NB4 (cell line): ENCODE results near the gene SCAI.
"Not testable (repeated sequence)": the region's sequence is repeated elsewhere in the genome, so short reads cannot be mapped to it uniquely, and the experiment has no call there.

Experiments used
- DNase-seq: peaks from one replicate; pipeline ENCODE4 v3.0.0; 2010; ENCODE audit warnings: low read depth
- H3K4me3 ChIP-seq: one replicate; pipeline ENCODE4 v1.5.1; 2011; ENCODE audit warnings: mild to moderate bottlenecking, low read depth, low read length, moderate library complexity
- CTCF ChIP-seq: IDR thresholded peaks from one replicate; pipeline ENCODE4 v1.5.1; 2012; ENCODE audit warnings: low read depth, low read length
- MAX ChIP-seq: IDR thresholded peaks from 2 replicates; pipeline ENCODE4 v1.6.1; 2011; ENCODE audit warnings: low read depth, low read length
- MYC ChIP-seq: IDR thresholded peaks from 2 replicates; pipeline ENCODE4 v1.6.1; 2011; ENCODE audit warnings: low read depth, low read length
- POLR2A ChIP-seq: IDR thresholded peaks from 2 replicates; pipeline ENCODE4 v1.6.1; 2011; ENCODE audit warnings: mild to moderate bottlenecking; ENCODE audit not compliant: insufficient read length; ENCODE audit errors: extremely low read depth

Gene SCAI

GRCh38 chr9:125183054-125183453 is 39.7 kb upstream of the SCAI start:
- H3K4me3 ChIP-seq, result no peak overlapping the region
- TF ChIP-seq MYC (no peak), MAX (no peak), CTCF (no peak), POLR2A (no peak)
- no peak for DNase-seq

- DNase-seq, result not testable (repeated sequence)
Measured at GRCh38 chr9:125181756-125182155, 38.4 kb upstream of the SCAI start.

GRCh38 chr9:125180876-125181275 is 37.5 kb upstream of the SCAI start:
- no peak for TF ChIP-seq CTCF
- no peak for TF ChIP-seq MYC
- TF ChIP-seq MAX, result no peak
- no peak for TF ChIP-seq POLR2A
- H3K4me3 ChIP-seq, result no peak overlapping the region
- DNase-seq, result no peak

More at GRCh38 chr9:125181756-125182155, 38.4 kb upstream of the SCAI start:
- not testable (repeated sequence) for H3K4me3 ChIP-seq

GRCh38 chr9:125179776-125180175 is 36.4 kb upstream of the SCAI start:
- H3K4me3 ChIP-seq, DNase-seq: not testable (repeated sequence)

GRCh38 chr9:125177888-125178287 is 34.6 kb upstream of the SCAI start:
- DNase-seq, result no peak
- TF ChIP-seq CTCF (no peak), MYC (no peak), MAX (no peak), POLR2A (no peak)
- no peak overlapping the region for H3K4me3 ChIP-seq

GRCh38 chr9:125176636-125177035 is 33.3 kb upstream of the SCAI start:
- no peak for DNase-seq
- H3K4me3 ChIP-seq, result no peak overlapping the region
- TF ChIP-seq CTCF, result no peak
- no peak for TF ChIP-seq MYC
- TF ChIP-seq POLR2A, result no peak
- no peak for TF ChIP-seq MAX

- TF ChIP-seq POLR2A (no peak), MAX (no peak), CTCF (no peak)
- no peak overlapping the region for H3K4me3 ChIP-seq
- no peak for DNase-seq
Measured at GRCh38 chr9:125172031-125172755, 28.9 kb upstream of the SCAI start.
